Peyer's patch (tissue), 4 donors: ENCODE measurements around the gene HSD11B1L. TPM values are rescaled to one million over a fixed set of nuclear protein-coding genes. Genes with fewer than 3 reads are reported as not detected.

Source experiments
- DNase-seq, 3 donors: peaks; one replicate each; pipeline ENCODE4 v3.0.0-alpha.2; 2017 to 2019
- H3K27ac ChIP-seq, 4 donors: fragments of 200-600 bp; sonication (generic); one replicate each; pipeline ENCODE4 v1.5.1; 2016 to 2019
- H3K27me3 ChIP-seq, 2 donors: fragments of 200-600 bp; sonication (generic); one replicate each; pipeline ENCODE4 v1.5.1; 2019
- H3K36me3 ChIP-seq, 3 donors: fragments of 200-600 bp; sonication (generic); one replicate each; pipeline ENCODE4 v1.5.1; 2016 to 2019
- H3K4me1 ChIP-seq, 4 donors: fragments of 200-600 bp; sonication (generic); one replicate each; pipeline ENCODE4 v1.5.1; 2016 to 2019
- H3K4me3 ChIP-seq, 4 donors: fragments of 200-600 bp; sonication (generic); 1 replicate in 3 of 4; 2 replicates in 1 of 4; pipeline ENCODE4 v1.5.1; 2016 to 2019; ENCODE audit warnings: mild to moderate bottlenecking in 1 of 4
- H3K9me3 ChIP-seq, 4 donors: fragments of 200-600 bp; sonication (generic); one replicate each; pipeline ENCODE4 v1.5.1; 2016 to 2019; ENCODE audit warnings: mild to moderate bottlenecking in 1 of 4
- POLR2A ChIP-seq, 2 donors: fragments of 450-650 bp; IDR thresholded peaks; one replicate each; pipeline ENCODE4 v1.5.1; 2017; ENCODE audit warnings: antibody characterized with exemption in 2 of 2, mild to moderate bottlenecking in 2 of 2, moderate library complexity in 2 of 2
- total RNA-seq, 4 donors: library from RNA; depleted of rRNA; stranded (reverse); fragments of >200 nt; gene quantifications; one replicate each; pipeline ENCODE4 v1.1.0, GENCODE V29; 2016
- TF ChIP-seq, protein P1 (sequence below), 6 experiments: fragments of 450-650 bp in 4 of 6; fragments of 200-600 bp in 2 of 6; sonication (generic) in 1 of 6; IDR thresholded peaks; one replicate each; pipeline ENCODE4 v1.5.1; 2017 to 2019; ENCODE audit warnings: antibody characterized with exemption in 6 of 6, mild to moderate bottlenecking in 3 of 6, moderate library complexity in 1 of 6

Gene HSD11B1L, protein sequence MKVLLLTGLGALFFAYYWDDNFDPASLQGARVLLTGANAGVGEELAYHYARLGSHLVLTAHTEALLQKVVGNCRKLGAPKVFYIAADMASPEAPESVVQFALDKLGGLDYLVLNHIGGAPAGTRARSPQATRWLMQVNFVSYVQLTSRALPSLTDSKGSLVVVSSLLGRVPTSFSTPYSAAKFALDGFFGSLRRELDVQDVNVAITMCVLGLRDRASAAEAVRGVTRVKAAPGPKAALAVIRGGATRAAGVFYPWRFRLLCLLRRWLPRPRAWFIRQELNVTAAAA
- 10 to 100 TPM in 1 of 4 donors, 1 to 10 TPM in 2, not detected in 1; 4.9 to 17.3 (median 7.2) TPM for total RNA-seq

DNA sequence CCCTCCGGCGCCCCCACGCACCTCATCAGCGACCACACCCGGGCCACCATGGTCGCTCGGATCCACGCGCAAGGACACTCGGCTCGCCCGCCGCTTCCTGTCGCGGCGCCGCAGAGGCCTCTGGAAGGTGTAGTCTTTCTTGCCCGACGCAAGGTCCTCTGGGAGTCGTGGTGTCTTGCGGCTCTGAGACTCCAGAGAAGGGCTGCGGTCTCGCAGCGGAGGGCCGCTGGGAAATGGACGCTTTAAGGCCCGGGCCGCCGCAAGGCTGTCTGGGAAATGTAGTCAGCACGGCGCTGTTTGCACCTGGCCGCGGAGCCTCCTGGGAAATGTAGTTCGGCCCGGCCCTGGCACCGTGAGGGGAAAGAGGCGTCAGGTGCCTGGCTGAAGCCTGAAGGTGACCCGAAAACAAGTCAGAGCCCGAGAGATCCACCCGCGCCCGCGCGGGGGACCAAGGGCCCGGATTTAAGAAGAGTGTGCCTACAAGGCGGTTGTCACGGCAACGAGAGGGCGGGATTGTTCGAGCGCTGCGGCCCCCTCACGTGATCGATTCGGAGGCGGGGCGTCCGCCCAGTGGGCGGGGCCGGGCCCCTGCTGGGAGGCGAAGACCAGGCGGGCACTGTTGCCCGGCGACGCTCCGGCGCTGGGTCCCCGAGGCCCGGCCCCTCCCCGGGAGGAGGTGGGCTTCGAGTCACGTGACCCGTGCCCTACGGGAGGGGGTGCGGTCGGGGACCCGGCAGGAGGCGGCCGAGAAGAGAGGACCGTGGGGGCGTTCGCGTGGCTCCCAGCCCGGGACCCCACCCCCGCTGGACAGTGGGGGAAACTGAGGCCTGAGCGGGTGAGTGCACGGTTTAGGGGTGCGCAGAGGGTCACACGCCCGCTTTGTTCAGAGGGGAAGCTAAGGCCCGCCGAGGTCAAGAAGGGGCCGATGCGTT lies at the start of gene HSD11B1L, which contains the start of gene MICOS13:
Gene HSD11B1L, plus strand, starts transcription at position 591 of the 932 bp plus-strand sequence. CDS start 3,806 bp downstream, outside the sequence.
Gene MICOS13, minus strand, starts transcription at position 80 of the 932 bp plus-strand sequence. Its CDS starts 30 bp downstream, at position 50.
- Histone ChIP-seq H3K4me1 (peaks cover 0 to 16% (median 10%) of the 10 kb centered on the region in 4 donors), H3K9me3 (no peaks in the 10 kb centered on the region), H3K36me3 (no peaks in the 10 kb centered on the region), H3K27ac (peak within 1 kb of the TSS; percentile 83 to 94 (median 93)), H3K4me3 (peak within 1 kb of the TSS; percentile 79 to 98 (median 89)), H3K27me3 (no peaks in the 10 kb centered on the region)
- DNase-seq = peak; percentile 98 to 100 (median 99)
- TF ChIP-seq, protein P1, sequence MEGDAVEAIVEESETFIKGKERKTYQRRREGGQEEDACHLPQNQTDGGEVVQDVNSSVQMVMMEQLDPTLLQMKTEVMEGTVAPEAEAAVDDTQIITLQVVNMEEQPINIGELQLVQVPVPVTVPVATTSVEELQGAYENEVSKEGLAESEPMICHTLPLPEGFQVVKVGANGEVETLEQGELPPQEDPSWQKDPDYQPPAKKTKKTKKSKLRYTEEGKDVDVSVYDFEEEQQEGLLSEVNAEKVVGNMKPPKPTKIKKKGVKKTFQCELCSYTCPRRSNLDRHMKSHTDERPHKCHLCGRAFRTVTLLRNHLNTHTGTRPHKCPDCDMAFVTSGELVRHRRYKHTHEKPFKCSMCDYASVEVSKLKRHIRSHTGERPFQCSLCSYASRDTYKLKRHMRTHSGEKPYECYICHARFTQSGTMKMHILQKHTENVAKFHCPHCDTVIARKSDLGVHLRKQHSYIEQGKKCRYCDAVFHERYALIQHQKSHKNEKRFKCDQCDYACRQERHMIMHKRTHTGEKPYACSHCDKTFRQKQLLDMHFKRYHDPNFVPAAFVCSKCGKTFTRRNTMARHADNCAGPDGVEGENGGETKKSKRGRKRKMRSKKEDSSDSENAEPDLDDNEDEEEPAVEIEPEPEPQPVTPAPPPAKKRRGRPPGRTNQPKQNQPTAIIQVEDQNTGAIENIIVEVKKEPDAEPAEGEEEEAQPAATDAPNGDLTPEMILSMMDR (IDR thresholded peaks at IDR 0.05) = peak in 1 of 6 experiments; percentile 1
- peak; percentile 30 to 61 for TF ChIP-seq POLR2A (IDR thresholded peaks at IDR 0.05)

DNA sequence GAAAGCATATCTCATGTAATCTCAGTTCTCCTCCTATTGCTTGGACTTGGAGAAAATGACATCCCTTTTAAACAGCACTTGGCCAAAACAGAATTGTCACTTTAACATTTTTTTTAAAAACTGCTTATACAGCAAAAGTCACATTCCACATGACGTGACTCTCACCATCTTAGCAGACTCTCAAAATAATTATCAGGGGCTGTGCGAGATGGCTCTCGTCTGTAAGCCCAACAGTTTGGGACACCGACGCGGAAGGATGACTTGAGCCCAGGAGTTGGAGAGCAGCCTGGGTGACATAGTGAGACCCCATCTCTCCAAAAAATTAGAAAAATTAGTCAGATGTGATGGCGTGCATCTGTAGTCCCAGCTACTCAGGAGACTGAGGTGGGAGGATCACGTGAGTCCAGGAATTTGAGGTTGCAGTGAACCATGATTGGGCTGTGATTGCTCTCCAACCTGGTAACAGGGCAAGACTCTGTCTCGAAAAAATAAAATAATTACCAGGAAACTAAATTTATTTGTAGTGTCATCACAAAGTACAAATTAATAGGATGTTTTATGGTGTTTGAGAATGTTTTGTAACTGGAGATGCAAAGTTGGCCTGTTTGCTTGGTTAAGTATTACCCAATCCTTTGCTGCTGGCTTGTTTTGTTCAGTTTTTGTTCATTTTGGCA lies 49.1 kb upstream of the HSD11B1L start:
- H3K36me3 ChIP-seq = peaks cover 0 to 28% (median 0%) of the 10 kb centered on the region in 3 donors
- H3K27ac ChIP-seq = no peak overlapping the region
- H3K27me3 ChIP-seq = no peaks in the 10 kb centered on the region

DNA sequence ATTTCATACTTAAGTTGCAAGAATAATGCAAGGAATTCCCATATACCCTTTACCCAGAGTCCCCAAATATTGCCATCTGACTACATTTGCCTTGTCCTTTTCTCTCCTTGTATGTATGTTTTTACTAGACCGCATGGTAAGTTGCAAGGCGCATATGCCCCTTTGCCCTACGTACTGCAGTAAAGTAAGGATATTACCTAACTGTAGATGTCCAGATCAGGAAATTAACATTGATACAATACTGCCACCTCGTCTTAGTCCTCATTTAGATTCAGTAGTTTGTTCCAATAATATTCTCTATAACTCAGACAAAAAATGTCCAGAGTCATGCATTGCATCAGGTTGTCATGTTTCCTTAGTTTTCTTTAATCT lies 48.6 kb upstream of the HSD11B1L start:
- peaks cover 0 to 36% (median 4%) of the 10 kb centered on the region in 4 donors for H3K4me1 ChIP-seq
- no peaks in the 10 kb centered on the region for H3K9me3 ChIP-seq
- peaks cover 0 to 23% (median 0%) of the 10 kb centered on the region in 3 donors for H3K36me3 ChIP-seq
- TF ChIP-seq, protein P1 (IDR thresholded peaks at IDR 0.05) = no peak
- TF ChIP-seq POLR2A (IDR thresholded peaks at IDR 0.05) = no peak
- H3K4me3 ChIP-seq = no peak overlapping the region
- DNase-seq = peak in 1 of 3 donors; percentile 22
- H3K27ac ChIP-seq = no peak overlapping the region
- H3K27me3 ChIP-seq = no peaks in the 10 kb centered on the region

More for the DNA sequence above, 49.1 kb upstream of the HSD11B1L start:
- peaks cover 0 to 41% (median 4%) of the 10 kb centered on the region in 4 donors for H3K4me1 ChIP-seq
- no peak overlapping the region for H3K4me3 ChIP-seq
- H3K9me3 ChIP-seq = no peaks in the 10 kb centered on the region
- TF ChIP-seq POLR2A (IDR thresholded peaks at IDR 0.05) = no peak
- TF ChIP-seq, protein P1 (IDR thresholded peaks at IDR 0.05) = no peak
- DNase-seq = peak in 1 of 3 donors; percentile 25

DNA sequence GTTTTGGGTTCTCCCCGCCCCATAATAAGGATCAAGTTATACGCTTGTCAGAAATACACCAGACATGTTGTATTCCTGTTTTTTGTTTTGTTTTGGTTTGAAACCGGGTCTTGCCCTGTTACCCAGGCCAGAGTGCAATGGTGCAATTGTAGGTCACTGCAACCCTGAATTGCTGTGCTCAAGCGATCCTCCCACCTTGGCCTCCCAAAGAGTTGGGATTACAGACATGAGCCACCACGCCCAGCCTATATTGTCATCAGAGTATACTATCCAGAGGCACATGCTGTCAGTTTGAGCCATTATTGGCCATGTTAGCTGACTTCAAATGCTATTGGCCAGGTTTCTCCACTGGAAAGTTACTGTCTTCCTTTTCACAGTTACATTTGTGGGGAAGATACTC lies 48.2 kb upstream of the HSD11B1L start:
- Histone ChIP-seq H3K4me1 (peaks cover 0 to 33% (median 4%) of the 10 kb centered on the region in 4 donors), H3K4me3 (no peak overlapping the region), H3K9me3 (no peaks in the 10 kb centered on the region), H3K27ac (no peak overlapping the region), H3K36me3 (peaks cover 0 to 18% (median 0%) of the 10 kb centered on the region in 3 donors), H3K27me3 (no peaks in the 10 kb centered on the region)
- no peak for TF ChIP-seq POLR2A (IDR thresholded peaks at IDR 0.05)
- TF ChIP-seq, protein P1 (IDR thresholded peaks at IDR 0.05) = no peak
- DNase-seq = peak in 1 of 3 donors; percentile 44

DNA sequence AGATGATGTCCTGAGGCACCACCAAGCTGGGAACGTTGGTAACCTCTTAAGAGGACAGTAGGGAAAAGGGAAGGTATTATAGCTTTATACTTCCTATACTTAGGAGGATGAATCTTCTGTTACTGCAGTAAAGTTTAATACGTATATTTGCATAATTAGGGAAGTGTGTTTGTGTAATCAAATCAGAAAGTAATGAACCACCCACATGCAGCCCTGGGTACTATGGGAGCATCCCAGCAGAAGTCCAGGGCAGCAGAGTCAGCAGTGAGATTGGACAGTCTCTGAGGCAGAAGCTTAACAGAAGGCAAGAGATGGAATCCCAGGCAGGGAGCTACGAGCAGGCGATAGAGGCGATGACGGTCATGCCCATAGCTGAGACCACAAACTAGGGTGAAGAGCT lies 45.4 kb upstream of the HSD11B1L start:
- Histone ChIP-seq H3K36me3 (peaks cover 0 to 3% (median 0%) of the 10 kb centered on the region in 3 donors), H3K4me1 (peaks cover 0 to 27% (median 2%) of the 10 kb centered on the region in 4 donors), H3K9me3 (no peaks in the 10 kb centered on the region), H3K4me3 (no peak overlapping the region), H3K27me3 (no peaks in the 10 kb centered on the region), H3K27ac (no peak overlapping the region)
- TF ChIP-seq, protein P1 (IDR thresholded peaks at IDR 0.05) = no peak
- no peak for TF ChIP-seq POLR2A (IDR thresholded peaks at IDR 0.05)
- DNase-seq = peak in 1 of 3 donors; percentile 41
